AG09309 (cell line): ENCODE results near the gene FRAS1.

ENCODE experiments used
- DNase-seq: peaks from one replicate; pipeline ENCODE4 v3.0.0-alpha.2; 2010; ENCODE audit warnings: low read depth
- H3K4me3 ChIP-seq: 2 replicates; pipeline ENCODE4 v1.5.1; 2011; ENCODE audit warnings: mild to moderate bottlenecking, low read depth, low read length, moderate library complexity; ENCODE audit not compliant: control insufficient read depth
- TF ChIP-seq, protein P1 (sequence below): IDR thresholded peaks from 2 replicates; pipeline ENCODE4 v1.5.1; 2011; ENCODE audit warnings: mild to moderate bottlenecking, low read depth, low read length, inconsistent platforms; ENCODE audit not compliant: insufficient read depth, control insufficient read depth; ENCODE audit errors: missing control alignments

Gene FRAS1

DNA sequence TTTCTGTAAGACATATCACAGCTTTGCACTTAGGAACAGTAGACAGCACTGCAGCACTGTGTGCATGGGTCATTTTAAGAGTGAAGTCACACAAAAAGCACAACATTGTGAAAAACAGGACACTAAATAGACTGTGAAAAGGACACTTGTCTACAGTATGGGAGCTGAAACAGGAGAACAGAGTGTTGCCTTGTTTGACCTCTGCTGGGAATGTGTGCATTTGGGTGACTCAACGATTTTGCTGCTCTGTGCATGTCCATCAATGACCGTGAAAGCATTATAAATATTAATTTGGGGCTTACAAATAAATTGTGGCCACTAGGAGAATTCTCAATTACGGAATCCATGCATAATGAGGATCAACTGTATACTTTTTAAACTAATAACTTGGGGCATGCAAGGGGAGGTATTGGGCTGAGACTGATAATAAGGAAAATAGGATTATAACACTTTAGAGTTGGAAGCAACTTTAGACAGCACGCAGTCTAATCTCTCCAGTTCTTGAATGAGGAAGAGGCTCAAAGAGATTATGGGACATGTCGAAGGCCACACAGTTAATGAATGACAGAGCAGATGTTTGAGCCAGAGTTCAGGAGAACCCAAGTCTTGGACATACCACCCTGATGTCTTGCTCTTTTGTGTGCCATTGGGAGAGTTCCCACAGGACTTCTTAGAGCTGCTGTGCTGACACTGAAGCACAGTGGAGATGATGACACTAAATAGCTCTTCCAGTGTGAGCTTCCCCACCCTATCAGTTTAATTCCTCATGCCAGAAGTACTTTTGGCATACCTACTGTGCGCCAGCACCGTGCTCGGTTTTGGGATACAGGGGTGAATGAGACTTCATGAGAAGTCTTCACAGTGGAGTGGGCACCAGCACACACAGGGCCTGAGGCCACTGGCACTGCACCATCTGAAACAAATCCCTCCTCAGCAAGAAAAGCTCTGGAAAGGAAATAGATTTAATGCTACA, 79.3 kb downstream of the FRAS1 start:
- TF ChIP-seq, protein P1, sequence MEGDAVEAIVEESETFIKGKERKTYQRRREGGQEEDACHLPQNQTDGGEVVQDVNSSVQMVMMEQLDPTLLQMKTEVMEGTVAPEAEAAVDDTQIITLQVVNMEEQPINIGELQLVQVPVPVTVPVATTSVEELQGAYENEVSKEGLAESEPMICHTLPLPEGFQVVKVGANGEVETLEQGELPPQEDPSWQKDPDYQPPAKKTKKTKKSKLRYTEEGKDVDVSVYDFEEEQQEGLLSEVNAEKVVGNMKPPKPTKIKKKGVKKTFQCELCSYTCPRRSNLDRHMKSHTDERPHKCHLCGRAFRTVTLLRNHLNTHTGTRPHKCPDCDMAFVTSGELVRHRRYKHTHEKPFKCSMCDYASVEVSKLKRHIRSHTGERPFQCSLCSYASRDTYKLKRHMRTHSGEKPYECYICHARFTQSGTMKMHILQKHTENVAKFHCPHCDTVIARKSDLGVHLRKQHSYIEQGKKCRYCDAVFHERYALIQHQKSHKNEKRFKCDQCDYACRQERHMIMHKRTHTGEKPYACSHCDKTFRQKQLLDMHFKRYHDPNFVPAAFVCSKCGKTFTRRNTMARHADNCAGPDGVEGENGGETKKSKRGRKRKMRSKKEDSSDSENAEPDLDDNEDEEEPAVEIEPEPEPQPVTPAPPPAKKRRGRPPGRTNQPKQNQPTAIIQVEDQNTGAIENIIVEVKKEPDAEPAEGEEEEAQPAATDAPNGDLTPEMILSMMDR = no peak

DNA sequence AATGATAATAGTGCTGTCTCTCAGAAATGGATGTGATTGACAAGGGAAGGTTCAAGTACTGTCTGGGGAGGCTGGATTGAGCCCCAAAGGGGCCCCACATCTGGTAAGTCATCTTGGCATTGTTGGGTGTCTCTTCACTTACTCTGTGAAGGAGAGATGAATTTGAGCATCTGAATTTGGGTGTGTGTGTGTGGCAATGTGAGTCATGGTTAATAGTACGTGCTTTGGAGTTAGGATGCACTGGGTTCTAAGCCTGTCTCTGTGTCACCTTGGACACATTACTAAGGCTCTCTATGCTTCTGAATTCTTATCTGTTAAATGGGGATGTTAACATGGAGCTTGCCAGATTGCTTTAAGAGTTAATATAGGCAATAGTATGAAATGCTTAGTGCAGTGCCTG, 80.4 kb downstream of the FRAS1 start:
- H3K4me3 ChIP-seq = no peak overlapping the region
- TF ChIP-seq, protein P1 = no peak
- DNase-seq = no peak

More for the DNA sequence above, 79.3 kb downstream of the FRAS1 start:
- H3K4me3 ChIP-seq = no peak overlapping the region
- DNase-seq = no peak

DNA sequence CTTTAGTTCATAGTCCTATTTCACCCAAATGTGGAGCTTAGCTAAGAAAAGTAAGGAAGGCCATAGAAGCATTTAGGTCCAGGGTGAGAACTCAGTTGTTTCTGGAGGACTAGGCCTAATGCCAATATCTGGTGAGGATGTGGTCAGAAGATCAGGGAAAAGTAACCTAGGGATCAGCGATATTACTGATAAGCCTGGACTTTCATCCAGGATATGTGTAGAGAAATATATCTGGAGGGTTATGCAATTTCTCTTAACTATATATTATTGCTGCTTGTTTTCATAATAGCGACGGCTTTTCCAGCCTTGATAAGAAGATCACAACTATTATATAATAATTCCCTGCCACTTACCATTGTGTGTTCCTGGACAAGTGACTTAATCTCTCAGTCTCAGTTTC, 81.1 kb downstream of the FRAS1 start:
- TF ChIP-seq, protein P1 = no peak
- no peak for DNase-seq
- no peak overlapping the region for H3K4me3 ChIP-seq

DNA sequence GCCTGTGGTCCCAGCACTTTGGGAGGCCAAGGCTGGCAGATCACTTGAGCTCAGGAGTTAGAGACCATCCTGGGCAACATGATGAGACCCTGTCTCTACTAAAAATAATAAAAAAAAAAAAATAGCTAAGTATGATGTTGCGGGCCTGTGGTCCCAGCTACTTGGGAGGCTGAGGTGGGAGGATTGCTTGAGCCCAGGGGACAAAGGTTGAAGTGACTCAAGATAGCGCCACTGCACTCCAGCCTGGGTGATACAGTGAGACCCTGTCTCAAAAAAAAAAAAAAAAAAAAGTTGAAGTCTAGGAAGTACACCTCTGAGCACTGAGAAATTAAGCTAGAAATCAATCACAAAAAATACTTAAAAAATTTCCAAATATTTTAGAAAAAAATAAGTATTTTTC, 86.5 kb downstream of the FRAS1 start:
- no peak overlapping the region for H3K4me3 ChIP-seq
- DNase-seq = no peak
- TF ChIP-seq, protein P1 = no peak

DNA sequence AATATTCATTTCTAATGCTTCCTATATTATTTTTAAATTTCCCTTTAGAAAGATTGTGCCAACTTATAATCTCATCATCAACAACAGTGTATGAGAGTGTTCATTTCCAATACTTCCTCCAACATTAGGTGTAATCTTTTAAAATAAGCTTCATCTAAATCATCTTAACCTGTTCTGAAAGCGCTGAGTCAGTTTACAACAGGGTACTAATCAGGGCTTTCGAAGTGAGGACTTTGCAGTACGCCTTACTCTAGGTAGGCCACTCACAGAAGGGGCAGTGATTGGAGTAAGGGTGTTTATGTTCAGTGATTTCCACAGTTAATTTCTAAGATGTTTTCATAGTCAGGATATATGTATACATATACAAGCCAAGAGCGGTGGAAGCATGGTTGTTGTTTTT, 87.9 kb downstream of the FRAS1 start:
- no peak overlapping the region for H3K4me3 ChIP-seq
- TF ChIP-seq, protein P1 = no peak

DNA sequence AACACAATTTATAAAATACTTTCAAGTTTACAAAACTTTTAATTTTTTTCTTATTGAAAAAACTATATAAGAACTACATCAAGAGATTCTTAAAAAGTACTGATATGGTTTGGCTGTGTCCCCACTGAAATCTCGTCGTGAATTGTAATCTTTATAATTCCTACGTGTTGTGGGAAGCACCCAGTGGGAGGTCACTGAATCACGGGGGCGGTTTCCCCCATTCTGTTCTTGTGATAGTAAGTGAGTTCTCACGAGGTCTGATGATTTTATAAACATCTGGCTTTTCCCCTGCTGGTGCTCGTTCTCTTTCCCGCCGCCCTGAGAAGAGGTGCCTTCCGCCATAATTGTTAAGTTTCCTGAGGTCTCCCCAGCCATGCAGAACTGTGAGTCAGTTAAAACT, 88.5 kb downstream of the FRAS1 start:
- no peak for DNase-seq
- TF ChIP-seq, protein P1 = no peak
- no peak overlapping the region for H3K4me3 ChIP-seq

More for the DNA sequence above, 87.9 kb downstream of the FRAS1 start:
- no peak for DNase-seq
